ENCODE measurements around the gene AACS. TPM values are rescaled to one million over a fixed set of nuclear protein-coding genes. Genes with fewer than 3 reads are reported as not detected.
A peak's percentile ranks its signal among the peaks of the same experiment; 100 is the strongest.

The AACS gene
- total and polyA plus RNA-seq, 2 of the 13 experiments (the other 11 are each of a cell fraction or from before 2014, with no cell fraction given) = 23.3 to 28.8 TPM

- TF ChIP-seq ZNF737 (CRISPR knock-in tag; IDR thresholded peaks at IDR 0.05; ENCODE audit: borderline replicate concordance) (no peak), HOXA5 (CRISPR knock-in tag; IDR thresholded peaks at IDR 0.05) (no peak), ZNF276 (CRISPR knock-in tag; IDR thresholded peaks at IDR 0.05; ENCODE audit: low read depth) (no peak), ZNF510 (CRISPR knock-in tag; IDR thresholded peaks at IDR 0.05; ENCODE audit: low read depth) (no peak), ZSCAN31 (CRISPR knock-in tag; IDR thresholded peaks at IDR 0.05; ENCODE audit: low read depth) (peak; percentile 73; the same call in 1 of the 2 replicates), HNRNPLL (IDR thresholded peaks at IDR 0.05; ENCODE audit: low read depth, low read length, poor library complexity, severe bottlenecking) (peak; percentile 93), SRSF1 (optimal IDR thresholded peaks at IDR 0.05; ENCODE audit: low read depth, low read length) (peak; percentile 42), ATF2 (CRISPR knock-in tag; IDR thresholded peaks at IDR 0.05) (no peak), NFRKB (IDR thresholded peaks at IDR 0.05) (no peak), STAG1 (CRISPR knock-in tag; IDR thresholded peaks at IDR 0.05) (no peak), TCF7 (IDR thresholded peaks at IDR 0.05; ENCODE audit: low read depth) (0 out of 2 replicates have a peak, but pooled peaks have one; percentile 10), CBX5 (CRISPR knock-in tag; IDR thresholded peaks at IDR 0.05; ENCODE audit: borderline replicate concordance) (no peak), HNF1A (IDR thresholded peaks at IDR 0.05; ENCODE audit: low read depth) (no peak), HNF1A (CRISPR knock-in tag; IDR thresholded peaks at IDR 0.05; ENCODE audit: borderline replicate concordance) (no peak), ELK4 (CRISPR knock-in tag; IDR thresholded peaks at IDR 0.05; ENCODE audit: borderline replicate concordance) (no peak), ISX (CRISPR knock-in tag; conservative IDR thresholded peaks at IDR 0.05) (no peak), CHD4 (IDR thresholded peaks at IDR 0.05; ENCODE audit: borderline replicate concordance, low read length) (no peak)
- TF ChIP-seq, protein P1, sequence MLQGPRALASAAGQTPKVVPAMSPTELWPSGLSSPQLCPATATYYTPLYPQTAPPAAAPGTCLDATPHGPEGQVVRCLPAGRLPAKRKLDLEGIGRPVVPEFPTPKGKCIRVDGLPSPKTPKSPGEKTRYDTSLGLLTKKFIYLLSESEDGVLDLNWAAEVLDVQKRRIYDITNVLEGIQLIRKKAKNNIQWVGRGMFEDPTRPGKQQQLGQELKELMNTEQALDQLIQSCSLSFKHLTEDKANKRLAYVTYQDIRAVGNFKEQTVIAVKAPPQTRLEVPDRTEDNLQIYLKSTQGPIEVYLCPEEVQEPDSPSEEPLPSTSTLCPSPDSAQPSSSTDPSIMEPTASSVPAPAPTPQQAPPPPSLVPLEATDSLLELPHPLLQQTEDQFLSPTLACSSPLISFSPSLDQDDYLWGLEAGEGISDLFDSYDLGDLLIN (CRISPR knock-in tag; IDR thresholded peaks at IDR 0.05; ENCODE audit: borderline replicate concordance) = no peak
- TF ChIP-seq, protein P2, sequence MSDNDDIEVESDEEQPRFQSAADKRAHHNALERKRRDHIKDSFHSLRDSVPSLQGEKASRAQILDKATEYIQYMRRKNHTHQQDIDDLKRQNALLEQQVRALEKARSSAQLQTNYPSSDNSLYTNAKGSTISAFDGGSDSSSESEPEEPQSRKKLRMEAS (IDR thresholded peaks at IDR 0.05) = peak; percentile 33; the same call in 1 of the 2 replicates
These were observed at the start of gene AACS (continued) for GRCh38 chr12:125065021-125065918.
